HG02678 (cell line): ENCODE measurements around the gene MT1G.
"Not testable (repeated sequence)": the region's sequence is repeated elsewhere in the genome, so short reads cannot be mapped to it uniquely, and the experiment has no call there.

ENCODE experiments used
- ATAC-seq: cut with Tn5 transposase; IDR thresholded peaks from one replicate; pipeline ENCODE4 v1.9.1; 2021; ENCODE audit warnings: mild to moderate bottlenecking, moderate library complexity; ENCODE audit not compliant: unreplicated experiment

Gene MT1G

GRCh38 chr16:56684926-56685590, 17.2 kb upstream of the MT1G start:
- no peak for ATAC-seq

GRCh38 chr16:56684256-56684925, 16.5 kb upstream of the MT1G start:
- no peak for ATAC-seq

- ATAC-seq = no peak
Observed at GRCh38 chr16:56683424-56684172, 15.7 kb upstream of the MT1G start.

- no peak for ATAC-seq
Observed at GRCh38 chr16:56682703-56683397, 15.0 kb upstream of the MT1G start.

GRCh38 chr16:56681939-56682702, 14.3 kb upstream of the MT1G start, which contains the start of gene MT1X:
MT1X (plus strand) TSS chr16:56682470; CDS start chr16:56682541, 71 bp downstream.
- peak; percentile 99 for ATAC-seq

- no peak for ATAC-seq
Observed at GRCh38 chr16:56679818-56680217, 12.0 kb upstream of the MT1G start.

GRCh38 chr16:56679078-56679730, 11.3 kb upstream of the MT1G start:
- ATAC-seq = no peak

- ATAC-seq = no peak
Observed at GRCh38 chr16:56677474-56677873, 9.6 kb upstream of the MT1G start.

- no peak for ATAC-seq
Observed at GRCh38 chr16:56675685-56676210, 7.9 kb upstream of the MT1G start.

GRCh38 chr16:56674570-56674969, 6.7 kb upstream of the MT1G start:
- not testable (repeated sequence) for ATAC-seq

- ATAC-seq = no peak
Observed at GRCh38 chr16:56673921-56674320, 6.1 kb upstream of the MT1G start.

GRCh38 chr16:56672761-56673536, 5.1 kb upstream of the MT1G start:
- ATAC-seq = no peak

- ATAC-seq = not testable (repeated sequence)
Observed at GRCh38 chr16:56672171-56672570, 4.3 kb upstream of the MT1G start.

GRCh38 chr16:56671691-56672090, 3.8 kb upstream of the MT1G start:
- ATAC-seq = not testable (repeated sequence)

- no peak for ATAC-seq
Observed at GRCh38 chr16:56670620-56670934, 2.7 kb upstream of the MT1G start.

- ATAC-seq = no peak
Observed at GRCh38 chr16:56669840-56670619, 2.2 kb upstream of the MT1G start.

- no peak for ATAC-seq
Observed at GRCh38 chr16:56669005-56669839, 1.4 kb upstream of the MT1G start, which contains the start of gene MT1H. MT1H (plus strand) TSS chr16:56669814; CDS start chr16:56669885, 71 bp downstream.
